SK-N-SH treated with all-trans-retinoic acid at 6 μM for 48 hours (cell line): ENCODE data around the gene MARF1.

Source experiments
- ARNTL ChIP-seq: fragments of 450-650 bp; formaldehyde crosslinking; IDR thresholded peaks from 2 replicates; pipeline ENCODE4 v1.5.0; 2020; ENCODE audit warnings: low read depth, mild to moderate bottlenecking, moderate library complexity, borderline replicate concordance
- RARB ChIP-seq: fragments of 250-450 bp; sonication (Bioruptor Pico); IDR thresholded peaks from 2 replicates; pipeline ENCODE4 v1.8.0; 2021; ENCODE audit warnings: mild to moderate bottlenecking, moderate library complexity
- ZNF70 ChIP-seq: fragments of 450-650 bp; formaldehyde crosslinking; IDR thresholded peaks from 2 replicates; pipeline ENCODE4 v1.5.0; 2020; ENCODE audit warnings: mild to moderate bottlenecking, moderate library complexity
- ZNF8 ChIP-seq: fragments of 450-650 bp; formaldehyde crosslinking; IDR thresholded peaks from 2 replicates; pipeline ENCODE4 v1.5.0; 2020; ENCODE audit warnings: mild to moderate bottlenecking, moderate library complexity
- TF ChIP-seq, protein P1 (sequence below): fragments of 250-450 bp; sonication (Bioruptor Pico); IDR thresholded peaks from 2 replicates; pipeline ENCODE4 v1.8.0; 2020; ENCODE audit warnings: mild to moderate bottlenecking, moderate library complexity, borderline replicate concordance
- TF ChIP-seq, protein P2 (sequence below): fragments of 250-450 bp; sonication (Bioruptor Pico); IDR thresholded peaks from 2 replicates; pipeline ENCODE4 v1.5.1; 2020; ENCODE audit warnings: low read depth, mild to moderate bottlenecking, moderate library complexity

DNA sequence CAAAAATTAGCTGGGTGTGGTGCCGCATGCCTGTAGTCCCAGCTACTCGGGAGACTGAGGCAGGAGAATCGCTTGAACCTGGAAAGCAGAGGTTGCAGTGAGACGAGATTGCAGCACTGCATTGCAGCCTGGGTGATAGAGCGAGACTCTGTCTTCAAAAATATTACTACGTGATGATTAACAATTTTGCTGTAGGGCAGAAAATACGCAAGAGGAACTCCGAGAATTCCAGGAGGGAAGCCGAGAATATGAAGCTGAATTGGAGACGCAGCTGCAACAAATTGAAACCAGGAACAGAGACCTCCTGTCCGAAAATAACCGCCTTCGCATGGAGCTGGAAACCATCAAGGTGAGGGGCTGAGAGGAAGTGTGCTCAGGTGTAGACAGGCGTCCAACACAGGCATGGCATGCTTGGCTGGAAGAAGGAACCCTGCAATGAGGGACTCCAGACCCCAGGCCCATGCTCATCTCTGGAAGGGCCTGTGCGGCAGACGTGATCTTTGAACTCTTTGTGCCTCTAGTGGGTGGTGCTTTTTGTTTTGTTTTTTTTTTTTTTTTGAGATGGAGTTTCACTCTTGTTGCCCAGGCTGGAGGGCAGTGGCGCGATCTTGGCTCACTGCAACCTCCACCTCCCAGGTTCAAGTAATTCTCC is 24.3 kb upstream of the MARF1 start:
- TF ChIP-seq ZNF8 (CRISPR knock-in tag) (no peak), ARNTL (CRISPR knock-in tag) (no peak), RARB (CRISPR knock-in tag) (no peak), ZNF70 (CRISPR knock-in tag) (no peak)
- TF ChIP-seq, protein P1, sequence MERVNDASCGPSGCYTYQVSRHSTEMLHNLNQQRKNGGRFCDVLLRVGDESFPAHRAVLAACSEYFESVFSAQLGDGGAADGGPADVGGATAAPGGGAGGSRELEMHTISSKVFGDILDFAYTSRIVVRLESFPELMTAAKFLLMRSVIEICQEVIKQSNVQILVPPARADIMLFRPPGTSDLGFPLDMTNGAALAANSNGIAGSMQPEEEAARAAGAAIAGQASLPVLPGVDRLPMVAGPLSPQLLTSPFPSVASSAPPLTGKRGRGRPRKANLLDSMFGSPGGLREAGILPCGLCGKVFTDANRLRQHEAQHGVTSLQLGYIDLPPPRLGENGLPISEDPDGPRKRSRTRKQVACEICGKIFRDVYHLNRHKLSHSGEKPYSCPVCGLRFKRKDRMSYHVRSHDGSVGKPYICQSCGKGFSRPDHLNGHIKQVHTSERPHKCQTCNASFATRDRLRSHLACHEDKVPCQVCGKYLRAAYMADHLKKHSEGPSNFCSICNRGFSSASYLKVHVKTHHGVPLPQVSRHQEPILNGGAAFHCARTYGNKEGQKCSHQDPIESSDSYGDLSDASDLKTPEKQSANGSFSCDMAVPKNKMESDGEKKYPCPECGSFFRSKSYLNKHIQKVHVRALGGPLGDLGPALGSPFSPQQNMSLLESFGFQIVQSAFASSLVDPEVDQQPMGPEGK (CRISPR knock-in tag): no peak
- TF ChIP-seq, protein P2, sequence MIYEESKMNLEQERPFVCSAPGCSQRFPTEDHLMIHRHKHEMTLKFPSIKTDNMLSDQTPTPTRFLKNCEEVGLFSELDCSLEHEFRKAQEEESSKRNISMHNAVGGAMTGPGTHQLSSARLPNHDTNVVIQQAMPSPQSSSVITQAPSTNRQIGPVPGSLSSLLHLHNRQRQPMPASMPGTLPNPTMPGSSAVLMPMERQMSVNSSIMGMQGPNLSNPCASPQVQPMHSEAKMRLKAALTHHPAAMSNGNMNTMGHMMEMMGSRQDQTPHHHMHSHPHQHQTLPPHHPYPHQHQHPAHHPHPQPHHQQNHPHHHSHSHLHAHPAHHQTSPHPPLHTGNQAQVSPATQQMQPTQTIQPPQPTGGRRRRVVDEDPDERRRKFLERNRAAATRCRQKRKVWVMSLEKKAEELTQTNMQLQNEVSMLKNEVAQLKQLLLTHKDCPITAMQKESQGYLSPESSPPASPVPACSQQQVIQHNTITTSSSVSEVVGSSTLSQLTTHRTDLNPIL (CRISPR knock-in tag): no peak
